ENCODE data around the gene TRPM4. TPM values are rescaled to one million over a fixed set of nuclear protein-coding genes. Genes with fewer than 3 reads are reported as not detected.
A peak's percentile ranks its signal among the peaks of the same experiment; 100 is the strongest.

Gene TRPM4
- total and polyA plus RNA-seq, 2 of the 13 experiments (the other 11 are each of a cell fraction or from before 2014, with no cell fraction given): 1.9 to 4.3 TPM

DNA sequence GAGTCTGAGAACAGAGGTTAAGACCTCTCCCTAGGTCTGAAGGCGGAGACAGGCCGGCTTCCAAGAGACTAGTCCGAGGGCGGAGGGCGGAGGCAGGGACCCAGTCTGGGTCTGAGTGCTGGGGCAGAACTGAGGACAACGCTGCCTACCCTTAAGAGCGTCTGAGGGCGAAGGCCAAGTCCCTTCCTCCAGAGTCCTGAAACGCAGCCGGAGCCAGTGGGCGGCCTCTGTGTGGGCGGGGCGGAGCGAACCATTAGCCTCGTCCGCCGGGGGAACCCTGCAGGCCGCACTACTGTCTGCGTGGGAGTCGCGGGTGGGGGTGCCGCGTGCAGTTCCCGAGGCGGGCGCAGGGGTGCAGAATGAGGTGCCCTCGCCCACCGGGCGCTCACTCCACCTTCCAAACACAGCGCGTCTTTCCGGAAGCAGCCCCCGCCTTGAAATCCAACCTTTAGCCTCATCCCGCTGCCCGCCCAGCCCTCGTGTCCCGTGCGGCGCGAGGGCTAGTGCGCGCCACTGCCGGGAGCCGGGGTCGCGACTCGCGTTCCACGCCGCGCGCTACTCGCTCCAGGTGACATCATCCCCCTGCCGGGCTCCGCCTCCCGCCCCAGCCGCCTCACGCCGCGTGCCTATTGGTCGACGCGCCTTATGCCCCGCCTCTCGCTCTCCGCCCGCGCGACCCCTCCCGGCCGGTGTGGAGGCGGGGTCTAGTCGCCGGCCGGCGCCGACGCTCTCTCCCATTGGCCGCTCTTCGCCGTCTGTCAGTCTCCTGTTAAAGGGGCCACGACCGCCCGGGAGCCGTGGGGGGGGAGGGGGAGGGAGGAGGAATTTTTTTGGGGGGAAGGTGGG, 38.8 kb upstream of the TRPM4 start, which contains the start of gene C19orf73 (continued):
- TF ChIP-seq, protein P1, sequence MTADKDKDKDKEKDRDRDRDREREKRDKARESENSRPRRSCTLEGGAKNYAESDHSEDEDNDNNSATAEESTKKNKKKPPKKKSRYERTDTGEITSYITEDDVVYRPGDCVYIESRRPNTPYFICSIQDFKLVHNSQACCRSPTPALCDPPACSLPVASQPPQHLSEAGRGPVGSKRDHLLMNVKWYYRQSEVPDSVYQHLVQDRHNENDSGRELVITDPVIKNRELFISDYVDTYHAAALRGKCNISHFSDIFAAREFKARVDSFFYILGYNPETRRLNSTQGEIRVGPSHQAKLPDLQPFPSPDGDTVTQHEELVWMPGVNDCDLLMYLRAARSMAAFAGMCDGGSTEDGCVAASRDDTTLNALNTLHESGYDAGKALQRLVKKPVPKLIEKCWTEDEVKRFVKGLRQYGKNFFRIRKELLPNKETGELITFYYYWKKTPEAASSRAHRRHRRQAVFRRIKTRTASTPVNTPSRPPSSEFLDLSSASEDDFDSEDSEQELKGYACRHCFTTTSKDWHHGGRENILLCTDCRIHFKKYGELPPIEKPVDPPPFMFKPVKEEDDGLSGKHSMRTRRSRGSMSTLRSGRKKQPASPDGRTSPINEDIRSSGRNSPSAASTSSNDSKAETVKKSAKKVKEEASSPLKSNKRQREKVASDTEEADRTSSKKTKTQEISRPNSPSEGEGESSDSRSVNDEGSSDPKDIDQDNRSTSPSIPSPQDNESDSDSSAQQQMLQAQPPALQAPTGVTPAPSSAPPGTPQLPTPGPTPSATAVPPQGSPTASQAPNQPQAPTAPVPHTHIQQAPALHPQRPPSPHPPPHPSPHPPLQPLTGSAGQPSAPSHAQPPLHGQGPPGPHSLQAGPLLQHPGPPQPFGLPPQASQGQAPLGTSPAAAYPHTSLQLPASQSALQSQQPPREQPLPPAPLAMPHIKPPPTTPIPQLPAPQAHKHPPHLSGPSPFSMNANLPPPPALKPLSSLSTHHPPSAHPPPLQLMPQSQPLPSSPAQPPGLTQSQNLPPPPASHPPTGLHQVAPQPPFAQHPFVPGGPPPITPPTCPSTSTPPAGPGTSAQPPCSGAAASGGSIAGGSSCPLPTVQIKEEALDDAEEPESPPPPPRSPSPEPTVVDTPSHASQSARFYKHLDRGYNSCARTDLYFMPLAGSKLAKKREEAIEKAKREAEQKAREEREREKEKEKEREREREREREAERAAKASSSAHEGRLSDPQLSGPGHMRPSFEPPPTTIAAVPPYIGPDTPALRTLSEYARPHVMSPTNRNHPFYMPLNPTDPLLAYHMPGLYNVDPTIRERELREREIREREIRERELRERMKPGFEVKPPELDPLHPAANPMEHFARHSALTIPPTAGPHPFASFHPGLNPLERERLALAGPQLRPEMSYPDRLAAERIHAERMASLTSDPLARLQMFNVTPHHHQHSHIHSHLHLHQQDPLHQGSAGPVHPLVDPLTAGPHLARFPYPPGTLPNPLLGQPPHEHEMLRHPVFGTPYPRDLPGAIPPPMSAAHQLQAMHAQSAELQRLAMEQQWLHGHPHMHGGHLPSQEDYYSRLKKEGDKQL (CRISPR knock-in tag; IDR thresholded peaks at IDR 0.05; ENCODE audit: low read depth): no peak
- TF ChIP-seq U2AF2 (IDR thresholded peaks at IDR 0.05; ENCODE audit: low read depth, low read length): no peak
- TF ChIP-seq ZNF317 (CRISPR knock-in tag; IDR thresholded peaks at IDR 0.05): no peak
- TF ChIP-seq ZKSCAN5 (CRISPR knock-in tag; IDR thresholded peaks at IDR 0.05): no peak
- peak; percentile 84 for TF ChIP-seq ARNTL (CRISPR knock-in tag; IDR thresholded peaks at IDR 0.05)
- peak; percentile 38; the same call in 1 of the 2 replicates for TF ChIP-seq ZNF777 (CRISPR knock-in tag; IDR thresholded peaks at IDR 0.05)
- TF ChIP-seq HMG20B (CRISPR knock-in tag; conservative IDR thresholded peaks at IDR 0.05): no peak
- no peak for TF ChIP-seq ZNF260 (CRISPR knock-in tag; IDR thresholded peaks at IDR 0.05; ENCODE audit: borderline replicate concordance, low read depth)
- no peak for TF ChIP-seq ZMYM4 (CRISPR knock-in tag; IDR thresholded peaks at IDR 0.05)
- TF ChIP-seq REXO4 (CRISPR knock-in tag; IDR thresholded peaks at IDR 0.05; ENCODE audit: borderline replicate concordance): no peak
- TF ChIP-seq SIN3B (IDR thresholded peaks at IDR 0.05; ENCODE audit: low read length): no peak
- TF ChIP-seq SNRNP70 (IDR thresholded peaks at IDR 0.05; ENCODE audit: low read depth, low read length): no peak
- no peak for TF ChIP-seq SNAI1 (CRISPR knock-in tag; IDR thresholded peaks at IDR 0.05; ENCODE audit: borderline replicate concordance)
- TF ChIP-seq PHF20 (CRISPR knock-in tag; IDR thresholded peaks at IDR 0.05): 0 out of 2 replicates have a peak, but pooled peaks have one; percentile 21
- no peak for TF ChIP-seq ZNF33B (CRISPR knock-in tag; IDR thresholded peaks at IDR 0.05)
- peak; percentile 88 for TF ChIP-seq SALL1 (CRISPR knock-in tag; IDR thresholded peaks at IDR 0.05)
- TF ChIP-seq CBFB (CRISPR knock-in tag; IDR thresholded peaks at IDR 0.05): peak; percentile 60; the same call in 1 of the 2 replicates
- no peak; the same call in 1 of the 2 replicates for TF ChIP-seq ATF7-NPFF (CRISPR knock-in tag; IDR thresholded peaks at IDR 0.05; ENCODE audit: low read depth)
- TF ChIP-seq, protein P2, sequence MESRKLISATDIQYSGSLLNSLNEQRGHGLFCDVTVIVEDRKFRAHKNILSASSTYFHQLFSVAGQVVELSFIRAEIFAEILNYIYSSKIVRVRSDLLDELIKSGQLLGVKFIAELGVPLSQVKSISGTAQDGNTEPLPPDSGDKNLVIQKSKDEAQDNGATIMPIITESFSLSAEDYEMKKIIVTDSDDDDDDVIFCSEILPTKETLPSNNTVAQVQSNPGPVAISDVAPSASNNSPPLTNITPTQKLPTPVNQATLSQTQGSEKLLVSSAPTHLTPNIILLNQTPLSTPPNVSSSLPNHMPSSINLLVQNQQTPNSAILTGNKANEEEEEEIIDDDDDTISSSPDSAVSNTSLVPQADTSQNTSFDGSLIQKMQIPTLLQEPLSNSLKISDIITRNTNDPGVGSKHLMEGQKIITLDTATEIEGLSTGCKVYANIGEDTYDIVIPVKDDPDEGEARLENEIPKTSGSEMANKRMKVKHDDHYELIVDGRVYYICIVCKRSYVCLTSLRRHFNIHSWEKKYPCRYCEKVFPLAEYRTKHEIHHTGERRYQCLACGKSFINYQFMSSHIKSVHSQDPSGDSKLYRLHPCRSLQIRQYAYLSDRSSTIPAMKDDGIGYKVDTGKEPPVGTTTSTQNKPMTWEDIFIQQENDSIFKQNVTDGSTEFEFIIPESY (CRISPR knock-in tag; IDR thresholded peaks at IDR 0.05): 0 out of 2 replicates have a peak, but pooled peaks have one; percentile 25
- TF ChIP-seq, protein P3, sequence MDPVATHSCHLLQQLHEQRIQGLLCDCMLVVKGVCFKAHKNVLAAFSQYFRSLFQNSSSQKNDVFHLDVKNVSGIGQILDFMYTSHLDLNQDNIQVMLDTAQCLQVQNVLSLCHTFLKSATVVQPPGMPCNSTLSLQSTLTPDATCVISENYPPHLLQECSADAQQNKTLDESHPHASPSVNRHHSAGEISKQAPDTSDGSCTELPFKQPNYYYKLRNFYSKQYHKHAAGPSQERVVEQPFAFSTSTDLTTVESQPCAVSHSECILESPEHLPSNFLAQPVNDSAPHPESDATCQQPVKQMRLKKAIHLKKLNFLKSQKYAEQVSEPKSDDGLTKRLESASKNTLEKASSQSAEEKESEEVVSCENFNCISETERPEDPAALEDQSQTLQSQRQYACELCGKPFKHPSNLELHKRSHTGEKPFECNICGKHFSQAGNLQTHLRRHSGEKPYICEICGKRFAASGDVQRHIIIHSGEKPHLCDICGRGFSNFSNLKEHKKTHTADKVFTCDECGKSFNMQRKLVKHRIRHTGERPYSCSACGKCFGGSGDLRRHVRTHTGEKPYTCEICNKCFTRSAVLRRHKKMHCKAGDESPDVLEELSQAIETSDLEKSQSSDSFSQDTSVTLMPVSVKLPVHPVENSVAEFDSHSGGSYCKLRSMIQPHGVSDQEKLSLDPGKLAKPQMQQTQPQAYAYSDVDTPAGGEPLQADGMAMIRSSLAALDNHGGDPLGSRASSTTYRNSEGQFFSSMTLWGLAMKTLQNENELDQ (CRISPR knock-in tag; IDR thresholded peaks at IDR 0.05; ENCODE audit: borderline replicate concordance): no peak
- no peak for TF ChIP-seq SMYD3 (CRISPR knock-in tag; IDR thresholded peaks at IDR 0.05)

All from HepG2 (cell line).